ENCODE results near the gene DOK6. TPM values are rescaled to one million over a fixed set of nuclear protein-coding genes. Genes with fewer than 3 reads are reported as not detected.

Gene DOK6
- total and polyA plus RNA-seq, 11 donors: 0.46 to 9.7 (median 2.9) TPM

DNA sequence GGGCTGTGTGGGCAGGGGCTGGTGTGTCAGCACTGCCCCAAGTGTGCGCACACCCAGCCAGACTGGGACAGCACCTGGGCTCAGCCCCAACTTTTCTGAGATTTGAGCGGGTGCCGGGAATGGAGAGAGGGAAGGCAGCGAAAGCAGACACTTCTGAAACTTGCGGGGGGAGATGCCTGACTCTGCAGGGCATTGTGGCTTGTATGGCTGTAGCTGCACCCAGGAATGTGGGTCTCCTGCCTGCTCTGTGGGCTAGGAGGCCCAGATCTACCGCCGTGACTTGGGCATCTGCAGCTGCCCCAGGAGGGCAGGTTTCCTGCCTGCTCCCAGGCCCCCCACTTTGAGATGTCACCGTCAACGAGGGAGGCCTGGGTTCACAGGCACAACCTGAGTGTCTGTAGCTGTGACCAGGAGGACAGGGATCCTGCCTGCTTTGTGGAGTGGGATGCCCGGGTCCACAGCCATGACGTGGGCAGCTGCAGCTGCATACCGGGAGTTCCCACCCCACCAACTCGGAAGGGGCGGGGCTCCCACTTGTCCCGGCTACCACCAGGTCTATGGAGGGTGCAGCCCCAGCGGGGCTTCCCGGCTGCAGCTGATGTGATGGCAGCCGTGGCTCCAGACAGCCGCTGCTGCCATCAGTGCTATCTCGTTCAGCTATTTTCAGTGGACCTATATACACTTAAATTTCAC is 95.3 kb downstream of the DOK6 start:
- Histone ChIP-seq H3K9me3 (no peaks in the 10 kb centered on the region), H3K4me1 (no peaks in the 10 kb centered on the region), H3K27ac (no peak overlapping the region), H3K4me3 (no peak overlapping the region), H3K36me3 (no peaks in the 10 kb centered on the region), H3K27me3 (no peaks in the 10 kb centered on the region)
- DNase-seq: no peak
- no peak for ATAC-seq
- WGBS, 4 donors: 90 to 91% (median 90%) methylated on average over 15 to 20 of the region's 20 CpGs
- TF ChIP-seq, protein P1, sequence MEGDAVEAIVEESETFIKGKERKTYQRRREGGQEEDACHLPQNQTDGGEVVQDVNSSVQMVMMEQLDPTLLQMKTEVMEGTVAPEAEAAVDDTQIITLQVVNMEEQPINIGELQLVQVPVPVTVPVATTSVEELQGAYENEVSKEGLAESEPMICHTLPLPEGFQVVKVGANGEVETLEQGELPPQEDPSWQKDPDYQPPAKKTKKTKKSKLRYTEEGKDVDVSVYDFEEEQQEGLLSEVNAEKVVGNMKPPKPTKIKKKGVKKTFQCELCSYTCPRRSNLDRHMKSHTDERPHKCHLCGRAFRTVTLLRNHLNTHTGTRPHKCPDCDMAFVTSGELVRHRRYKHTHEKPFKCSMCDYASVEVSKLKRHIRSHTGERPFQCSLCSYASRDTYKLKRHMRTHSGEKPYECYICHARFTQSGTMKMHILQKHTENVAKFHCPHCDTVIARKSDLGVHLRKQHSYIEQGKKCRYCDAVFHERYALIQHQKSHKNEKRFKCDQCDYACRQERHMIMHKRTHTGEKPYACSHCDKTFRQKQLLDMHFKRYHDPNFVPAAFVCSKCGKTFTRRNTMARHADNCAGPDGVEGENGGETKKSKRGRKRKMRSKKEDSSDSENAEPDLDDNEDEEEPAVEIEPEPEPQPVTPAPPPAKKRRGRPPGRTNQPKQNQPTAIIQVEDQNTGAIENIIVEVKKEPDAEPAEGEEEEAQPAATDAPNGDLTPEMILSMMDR (IDR thresholded peaks at IDR 0.05): no peak
- no peak for TF ChIP-seq POLR2A (IDR thresholded peaks at IDR 0.05)
- intact Hi-C loops (cut with DNase I): no loop called here

DNA sequence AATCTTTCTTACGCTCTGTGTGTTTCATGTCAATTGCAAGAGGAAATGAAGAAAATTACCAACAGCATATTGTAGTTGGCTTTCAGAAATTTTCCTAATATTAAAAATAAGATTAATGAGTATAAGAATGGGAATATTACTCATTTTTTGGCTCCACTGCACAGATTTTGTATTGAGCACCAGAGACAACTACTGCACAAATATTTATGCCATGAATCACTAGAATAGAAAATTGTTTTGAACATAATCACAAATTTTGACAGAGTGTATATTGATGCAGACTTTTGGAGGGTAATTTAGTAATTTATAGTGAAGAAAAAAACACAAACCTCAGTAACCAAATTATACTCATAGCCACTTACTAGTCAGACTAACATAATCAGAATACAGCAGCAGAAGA is 118.3 kb downstream of the DOK6 start:
- no peak overlapping the region for H3K27ac ChIP-seq
- 89 to 94% (median 91%) methylated on average over 1 of the region's 1 CpG for WGBS, 4 donors
- ATAC-seq: no peak

DNA sequence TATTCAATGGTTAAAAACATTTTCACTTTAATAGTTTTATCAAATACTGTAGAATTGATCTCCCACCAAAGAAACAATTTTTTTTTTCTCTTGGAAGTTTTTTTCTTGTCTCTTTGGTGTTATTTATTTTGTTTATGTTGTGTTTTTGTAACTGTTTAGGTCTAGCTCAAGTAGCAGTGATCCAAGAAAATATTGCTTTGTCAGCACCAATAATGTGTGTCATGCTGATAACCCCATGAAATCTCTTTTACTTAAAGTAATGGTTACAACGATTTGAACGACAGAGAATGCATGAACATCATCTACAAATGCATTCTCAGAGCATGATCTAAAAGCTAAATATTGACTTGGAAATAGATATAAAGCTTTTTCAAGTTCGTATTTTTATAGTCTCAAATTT is 122.9 kb downstream of the DOK6 start:
- DNase-seq: no peak
- Histone ChIP-seq H3K27ac (no peak overlapping the region), H3K27me3 (no peaks in the 10 kb centered on the region), H3K36me3 (no peaks in the 10 kb centered on the region), H3K4me3 (no peak overlapping the region), H3K4me1 (no peaks in the 10 kb centered on the region), H3K9me3 (no peaks in the 10 kb centered on the region)
- ATAC-seq: no peak
- WGBS, 4 donors: 60 to 86% (median 67%) methylated on average over 3 of the region's 3 CpGs
- TF ChIP-seq, protein P1 (IDR thresholded peaks at IDR 0.05): no peak
- TF ChIP-seq POLR2A (IDR thresholded peaks at IDR 0.05): no peak
- intact Hi-C loops (cut with DNase I): no loop called here

More for the DNA sequence above, 118.3 kb downstream of the DOK6 start:
- Histone ChIP-seq H3K9me3 (no peaks in the 10 kb centered on the region), H3K4me3 (no peak overlapping the region), H3K36me3 (no peaks in the 10 kb centered on the region), H3K27me3 (no peaks in the 10 kb centered on the region), H3K4me1 (no peaks in the 10 kb centered on the region)
- TF ChIP-seq, protein P1 (IDR thresholded peaks at IDR 0.05): no peak
- TF ChIP-seq POLR2A (IDR thresholded peaks at IDR 0.05): no peak
- DNase-seq: no peak
- intact Hi-C loops (cut with DNase I): no loop called here

DNA sequence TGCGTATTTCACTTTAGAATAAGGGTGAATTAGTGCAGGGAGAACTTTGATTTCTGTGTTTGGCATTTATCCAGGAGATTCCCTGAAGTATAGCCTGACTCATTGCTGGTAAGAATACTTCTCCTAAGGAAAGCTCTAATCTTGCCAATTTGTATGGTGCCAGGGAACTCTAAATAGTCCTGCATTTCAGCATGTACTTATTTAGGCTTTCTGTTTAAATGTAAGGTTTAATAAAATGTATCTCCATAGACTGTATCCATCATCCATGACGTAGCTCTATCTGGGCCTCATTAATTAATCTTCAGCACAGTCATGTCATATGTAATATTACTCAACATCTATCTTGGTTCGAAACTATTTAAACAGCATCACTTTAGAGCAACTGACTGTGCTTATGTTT is 127.7 kb downstream of the DOK6 start:
- Histone ChIP-seq H3K9me3 (no peaks in the 10 kb centered on the region), H3K36me3 (no peaks in the 10 kb centered on the region), H3K27me3 (no peaks in the 10 kb centered on the region), H3K27ac (no peak overlapping the region), H3K4me3 (no peak overlapping the region), H3K4me1 (no peaks in the 10 kb centered on the region)
- intact Hi-C loops (cut with DNase I): no loop called here
- TF ChIP-seq POLR2A (IDR thresholded peaks at IDR 0.05): no peak
- TF ChIP-seq, protein P1 (IDR thresholded peaks at IDR 0.05): no peak
- DNase-seq (no peak), ATAC-seq (no peak)
- WGBS, 4 donors: 81 to 88% (median 85%) methylated on average over 3 of the region's 3 CpGs
